ENCODE results near the gene PLCB1. TPM values are rescaled to one million over a fixed set of nuclear protein-coding genes. Genes with fewer than 3 reads are reported as not detected.

PLCB1 gene
- total and polyA plus RNA-seq, 7 donors, result 1.5 to 10.7 (median 4.2) TPM

DNA sequence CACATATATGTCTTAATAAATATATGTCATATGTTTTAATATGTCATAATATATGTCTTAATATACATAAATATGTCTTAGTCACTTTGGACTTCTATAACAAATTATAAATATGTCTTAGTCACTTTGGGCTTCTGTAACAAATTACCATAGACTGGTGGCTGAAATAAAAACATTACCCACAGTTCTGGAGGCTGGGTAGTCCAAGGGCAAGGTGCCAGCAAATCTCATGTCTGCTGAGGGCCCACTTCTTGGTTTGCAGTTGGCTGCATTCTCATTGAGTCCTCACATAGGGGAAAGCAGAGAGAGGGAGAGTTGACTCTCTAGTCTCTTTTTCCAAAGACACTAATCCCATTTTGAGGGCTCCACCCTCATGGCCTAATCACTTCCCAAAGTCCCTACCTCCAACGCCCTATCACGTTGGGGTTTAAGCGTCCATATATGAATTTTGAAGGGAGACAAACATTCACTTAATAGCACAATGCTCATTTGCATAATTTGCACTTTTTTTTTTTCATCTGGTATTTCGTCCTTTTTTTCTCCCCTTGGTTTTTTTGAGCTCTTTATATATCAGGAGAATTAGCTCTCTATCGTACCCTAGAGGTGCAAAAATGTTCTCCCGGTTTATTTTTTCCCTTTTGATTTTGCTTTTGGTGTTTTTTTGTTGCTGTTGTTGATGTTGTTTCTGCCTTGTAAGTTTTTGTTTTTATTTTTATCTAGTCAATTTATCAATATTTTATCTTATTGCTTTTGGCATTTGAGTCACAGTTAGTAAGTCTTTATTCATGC lies 266.4 kb downstream of the PLCB1 start:
- no peak overlapping the region for H3K27ac ChIP-seq
- intact Hi-C loops (cut with DNase I), result no loop called here
- no peak for ATAC-seq
- no peaks in the 10 kb centered on the region for H3K27me3 ChIP-seq (ENCODE audit: insufficient read depth in 3 of 3, low read length in 2 of 3)
- 90 to 93% (median 92%) methylated on average over 6 of the region's 6 CpGs for WGBS, 3 donors
- H3K4me1 ChIP-seq, result peaks cover 12% of the 10 kb centered on the region
- H3K36me3 ChIP-seq (ENCODE audit: insufficient read depth in 1 of 2, low read depth in 1 of 2), result no peaks in the 10 kb centered on the region
- no peak overlapping the region for H3K4me3 ChIP-seq
- TF ChIP-seq, protein P1, sequence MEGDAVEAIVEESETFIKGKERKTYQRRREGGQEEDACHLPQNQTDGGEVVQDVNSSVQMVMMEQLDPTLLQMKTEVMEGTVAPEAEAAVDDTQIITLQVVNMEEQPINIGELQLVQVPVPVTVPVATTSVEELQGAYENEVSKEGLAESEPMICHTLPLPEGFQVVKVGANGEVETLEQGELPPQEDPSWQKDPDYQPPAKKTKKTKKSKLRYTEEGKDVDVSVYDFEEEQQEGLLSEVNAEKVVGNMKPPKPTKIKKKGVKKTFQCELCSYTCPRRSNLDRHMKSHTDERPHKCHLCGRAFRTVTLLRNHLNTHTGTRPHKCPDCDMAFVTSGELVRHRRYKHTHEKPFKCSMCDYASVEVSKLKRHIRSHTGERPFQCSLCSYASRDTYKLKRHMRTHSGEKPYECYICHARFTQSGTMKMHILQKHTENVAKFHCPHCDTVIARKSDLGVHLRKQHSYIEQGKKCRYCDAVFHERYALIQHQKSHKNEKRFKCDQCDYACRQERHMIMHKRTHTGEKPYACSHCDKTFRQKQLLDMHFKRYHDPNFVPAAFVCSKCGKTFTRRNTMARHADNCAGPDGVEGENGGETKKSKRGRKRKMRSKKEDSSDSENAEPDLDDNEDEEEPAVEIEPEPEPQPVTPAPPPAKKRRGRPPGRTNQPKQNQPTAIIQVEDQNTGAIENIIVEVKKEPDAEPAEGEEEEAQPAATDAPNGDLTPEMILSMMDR (IDR thresholded peaks at IDR 0.05), result no peak
- no peaks in the 10 kb centered on the region for H3K9me3 ChIP-seq
- DNase-seq, result no peak

DNA sequence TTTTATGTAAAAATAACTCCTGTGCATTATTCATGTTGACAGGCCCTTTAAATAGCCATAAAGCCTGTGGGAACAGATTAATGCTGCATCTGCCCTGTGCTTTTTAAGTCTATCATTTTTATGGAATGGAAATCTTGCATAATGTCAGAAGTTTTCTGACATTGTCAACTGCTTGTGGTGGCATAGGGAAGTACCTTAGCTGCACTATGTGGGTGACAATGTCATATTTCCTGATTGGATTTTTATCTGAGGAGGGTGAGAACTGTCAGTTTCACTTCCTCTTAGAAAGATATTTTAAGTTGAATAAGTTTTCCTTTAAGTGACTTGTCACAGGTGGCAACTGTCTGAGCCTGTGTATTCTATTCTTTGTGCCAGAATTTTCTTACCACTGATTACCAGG lies 267.9 kb downstream of the PLCB1 start:
- H3K27me3 ChIP-seq (ENCODE audit: insufficient read depth in 3 of 3, low read length in 2 of 3), result no peaks in the 10 kb centered on the region
- no peak for ATAC-seq
- H3K27ac ChIP-seq, result no peak overlapping the region
- H3K36me3 ChIP-seq (ENCODE audit: insufficient read depth in 1 of 2, low read depth in 1 of 2), result no peaks in the 10 kb centered on the region
- DNase-seq, result no peak
- peaks cover 12% of the 10 kb centered on the region for H3K4me1 ChIP-seq
- TF ChIP-seq, protein P1 (IDR thresholded peaks at IDR 0.05), result no peak
- H3K4me3 ChIP-seq, result no peak overlapping the region
- H3K9me3 ChIP-seq, result no peaks in the 10 kb centered on the region
- intact Hi-C loops (cut with DNase I), result no loop called here

DNA sequence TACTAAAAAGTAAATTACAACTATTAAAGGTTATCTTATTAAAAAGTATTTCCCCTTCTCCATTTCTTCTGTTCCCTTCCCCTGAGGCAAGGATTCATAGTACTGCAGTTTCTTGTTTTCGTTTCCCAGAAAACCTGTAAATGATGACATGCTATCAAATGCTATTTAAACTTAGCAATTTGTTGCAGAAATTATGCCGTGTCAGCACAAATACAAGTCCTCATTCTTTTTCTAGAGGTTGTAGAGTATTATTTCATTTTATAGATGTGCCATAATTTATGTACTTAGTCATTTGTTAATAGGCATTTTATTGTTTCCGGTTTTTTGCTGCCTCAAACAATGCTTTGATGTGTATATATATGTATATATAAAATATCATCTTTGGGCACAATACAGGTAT lies 268.4 kb downstream of the PLCB1 start:
- Histone ChIP-seq H3K27me3 (ENCODE audit: insufficient read depth in 3 of 3, low read length in 2 of 3) (no peaks in the 10 kb centered on the region), H3K4me1 (peaks cover 12% of the 10 kb centered on the region), H3K9me3 (no peaks in the 10 kb centered on the region), H3K27ac (no peak overlapping the region), H3K4me3 (no peak overlapping the region), H3K36me3 (ENCODE audit: insufficient read depth in 1 of 2, low read depth in 1 of 2) (no peaks in the 10 kb centered on the region)
- intact Hi-C loops (cut with DNase I), result no loop called here
- no peak for ATAC-seq
- TF ChIP-seq, protein P1 (IDR thresholded peaks at IDR 0.05), result no peak
- DNase-seq, result no peak
- 68 to 77% (median 71%) methylated on average over 3 of the region's 3 CpGs for WGBS, 3 donors

DNA sequence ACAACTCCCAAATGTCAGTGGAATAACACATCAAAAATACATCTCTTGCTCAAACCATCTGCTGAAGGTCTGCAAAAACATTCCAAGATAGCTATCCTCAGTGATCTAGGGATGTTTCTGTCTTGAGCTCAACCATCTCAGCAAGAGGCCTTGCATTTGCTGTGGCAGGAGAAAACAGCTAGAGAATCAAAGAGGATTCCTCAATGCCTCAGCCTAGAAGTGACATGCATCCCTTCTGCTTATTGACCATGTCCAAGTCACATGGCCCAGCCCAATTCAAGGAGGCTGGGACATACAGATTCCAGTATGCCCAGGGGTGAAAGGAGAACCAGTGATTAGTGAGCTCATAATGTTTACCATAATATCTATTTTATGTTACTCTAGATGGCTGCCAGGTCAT lies 269.5 kb downstream of the PLCB1 start:
- TF ChIP-seq, protein P1 (IDR thresholded peaks at IDR 0.05), result no peak
- no peak overlapping the region for H3K27ac ChIP-seq
- DNase-seq, result no peak
- H3K4me1 ChIP-seq, result peaks cover 12% of the 10 kb centered on the region
- H3K36me3 ChIP-seq (ENCODE audit: insufficient read depth in 1 of 2, low read depth in 1 of 2), result no peaks in the 10 kb centered on the region
- no peak overlapping the region for H3K4me3 ChIP-seq
- no peak for ATAC-seq
- intact Hi-C loops (cut with DNase I), result no loop called here
- no peaks in the 10 kb centered on the region for H3K27me3 ChIP-seq (ENCODE audit: insufficient read depth in 3 of 3, low read length in 2 of 3)
- H3K9me3 ChIP-seq, result no peaks in the 10 kb centered on the region

DNA sequence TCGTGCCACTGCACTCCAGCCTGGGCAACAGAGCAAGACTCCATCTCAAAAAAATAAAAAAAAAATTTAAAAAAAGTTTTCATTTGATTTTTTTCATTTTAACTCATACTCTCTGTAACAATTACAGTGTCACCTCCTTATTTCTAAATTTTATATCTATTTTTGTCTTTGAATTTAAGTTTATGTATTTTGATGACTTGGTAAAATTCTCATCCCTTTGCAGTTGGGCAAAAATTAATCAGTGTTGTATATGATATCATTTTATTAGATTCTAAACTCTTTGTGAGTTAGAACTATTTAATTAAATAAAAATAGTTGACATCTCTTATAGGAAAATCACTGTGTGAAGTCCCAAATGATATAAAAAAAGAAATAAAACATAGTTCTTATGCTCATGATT lies 270.7 kb downstream of the PLCB1 start:
- H3K9me3 ChIP-seq, result no peaks in the 10 kb centered on the region
- ATAC-seq (no peak), DNase-seq (no peak)
- TF ChIP-seq, protein P1 (IDR thresholded peaks at IDR 0.05), result no peak
- H3K4me3 ChIP-seq, result no peak overlapping the region
- H3K27me3 ChIP-seq (ENCODE audit: insufficient read depth in 3 of 3, low read length in 2 of 3), result no peaks in the 10 kb centered on the region
- H3K4me1 ChIP-seq, result peaks cover 12% of the 10 kb centered on the region
- H3K36me3 ChIP-seq (ENCODE audit: insufficient read depth in 1 of 2, low read depth in 1 of 2), result no peaks in the 10 kb centered on the region
- no peak overlapping the region for H3K27ac ChIP-seq
- intact Hi-C loops (cut with DNase I), result no loop called here
- WGBS, 3 donors, result 83 to 95% (median 92%) methylated on average over 1 of the region's 1 CpG
